ENCODE measurements around the gene ATP11A.
"Not testable (repeated sequence)": the region's sequence is repeated elsewhere in the genome, so short reads cannot be mapped to it uniquely, and the experiment has no call there.

Gene ATP11A

DNA sequence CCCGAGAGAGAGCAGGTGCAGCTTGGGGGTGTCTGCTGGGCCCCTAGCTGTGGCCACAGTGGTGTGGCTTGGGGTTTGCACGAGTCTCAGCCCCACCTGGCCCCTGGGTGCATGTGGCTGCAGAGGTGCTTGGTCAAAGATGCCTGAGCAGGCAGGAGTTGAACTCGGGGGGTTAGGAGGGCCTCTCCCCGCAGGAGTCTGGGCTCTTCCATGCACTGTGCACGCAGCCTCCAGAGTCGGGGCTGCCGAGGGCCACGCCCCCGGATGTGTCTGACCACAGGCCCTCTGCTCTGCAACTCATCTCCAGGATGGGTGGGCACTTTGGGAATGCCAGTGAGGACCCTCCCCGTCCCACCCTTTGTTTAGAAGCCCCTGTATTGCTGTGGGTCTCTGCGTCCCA lies 187.7 kb downstream of the ATP11A start:
- no peak for DNase-seq (ENCODE audit: low read depth)

DNA sequence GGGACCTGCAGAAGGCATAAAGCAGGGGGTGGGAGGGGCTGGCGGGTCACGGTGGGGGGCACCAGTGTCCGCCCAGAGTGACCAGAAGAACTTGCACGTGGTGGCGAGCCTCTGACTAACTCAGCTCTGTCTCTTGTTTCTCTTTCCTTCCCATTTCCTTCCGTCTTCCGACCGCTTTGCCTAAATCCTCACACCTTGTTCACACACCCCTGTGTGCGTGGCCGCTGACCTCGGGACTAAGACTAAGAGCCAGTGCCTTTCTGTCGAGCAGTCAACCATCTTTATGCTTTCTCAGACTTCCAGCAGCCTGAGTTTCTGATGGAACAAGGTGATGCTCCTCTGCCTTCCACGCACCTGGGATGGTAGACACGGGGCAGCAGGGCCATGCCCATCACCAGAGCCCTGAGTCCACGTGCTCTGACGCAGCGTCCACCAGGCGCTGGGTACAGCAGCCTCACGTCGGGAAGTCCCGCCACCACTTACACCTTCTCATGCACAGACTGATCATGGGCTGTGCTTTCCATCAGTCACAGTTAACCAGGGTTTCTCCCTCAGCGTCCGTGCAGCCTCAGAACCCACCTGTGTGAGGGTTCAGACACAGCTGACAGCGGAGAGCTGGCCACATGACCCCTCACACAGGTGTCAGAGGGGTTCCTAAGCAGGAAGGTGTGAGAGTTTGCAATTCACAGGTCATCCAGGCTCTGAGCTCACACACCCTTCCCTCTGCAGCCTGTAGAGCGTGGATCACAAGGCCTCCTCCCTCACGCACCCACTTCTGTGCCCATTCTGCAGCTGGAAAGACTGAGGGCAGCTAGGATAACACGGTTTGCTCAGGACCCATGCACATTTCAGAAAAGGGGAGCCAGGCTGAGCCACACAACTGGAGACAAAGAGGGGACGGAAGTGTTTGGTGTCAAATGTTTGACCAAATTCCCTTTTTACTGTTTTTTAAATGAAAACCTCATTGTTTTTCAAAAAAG lies 188.4 kb downstream of the ATP11A start:
- DNase-seq (ENCODE audit: low read depth): no peak
- no peak overlapping the region for H3K4me3 ChIP-seq (ENCODE audit: low read depth, low read length)

More for the DNA sequence above, 187.7 kb downstream of the ATP11A start:
- no peak overlapping the region for H3K4me3 ChIP-seq (ENCODE audit: low read depth, low read length)

DNA sequence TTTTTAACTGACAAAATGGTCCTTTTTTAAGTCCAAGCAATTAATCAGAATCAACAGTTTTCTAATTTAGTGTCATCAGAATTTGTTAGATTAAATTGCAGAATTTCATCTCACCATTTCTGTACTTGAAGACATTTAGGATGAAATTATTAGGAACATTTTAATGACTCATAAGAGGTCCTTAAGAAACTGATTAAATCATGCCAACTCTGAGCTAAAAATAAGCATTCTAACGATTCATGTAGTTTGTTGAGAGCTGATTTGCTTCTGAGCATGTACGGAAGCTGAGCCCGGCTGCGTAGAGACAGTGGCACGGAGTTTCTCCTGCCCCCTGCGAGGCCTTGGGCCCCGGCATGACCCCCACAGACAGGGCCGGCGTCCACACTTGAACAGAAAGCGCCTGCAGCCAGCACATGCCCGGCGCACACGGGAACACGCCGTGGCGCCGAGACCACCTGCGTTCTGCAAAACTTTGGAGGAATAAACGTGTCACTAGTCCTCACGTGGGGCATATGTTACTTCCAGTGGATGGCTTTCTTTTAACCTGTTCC lies 189.5 kb downstream of the ATP11A start:
- DNase-seq (ENCODE audit: low read depth): no peak
- no peak overlapping the region for H3K4me3 ChIP-seq (ENCODE audit: low read depth, low read length)

DNA sequence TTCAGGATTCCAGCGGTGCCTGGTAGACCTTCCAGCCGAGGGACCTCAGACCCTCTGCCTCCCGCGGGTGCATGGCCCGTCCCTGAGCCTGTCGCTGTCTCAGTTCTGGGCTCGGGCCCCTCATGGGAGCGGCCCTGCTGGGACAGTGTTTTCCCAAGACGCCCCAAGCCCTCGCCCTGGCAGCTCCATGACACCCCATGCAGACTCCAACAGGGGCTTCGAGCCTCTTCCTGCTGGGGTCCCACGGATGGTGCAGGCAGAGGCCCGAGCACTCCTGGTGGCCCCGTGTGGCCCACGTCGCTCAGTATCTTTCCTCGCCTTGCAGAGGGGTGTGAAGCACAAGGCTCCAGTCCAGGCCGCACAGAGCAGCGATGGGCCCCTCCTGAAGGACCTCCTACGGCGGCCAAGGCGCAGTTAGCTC lies 190.4 kb downstream of the ATP11A start:
- no peak for DNase-seq (ENCODE audit: low read depth)
- no peak overlapping the region for H3K4me3 ChIP-seq (ENCODE audit: low read depth, low read length)

DNA sequence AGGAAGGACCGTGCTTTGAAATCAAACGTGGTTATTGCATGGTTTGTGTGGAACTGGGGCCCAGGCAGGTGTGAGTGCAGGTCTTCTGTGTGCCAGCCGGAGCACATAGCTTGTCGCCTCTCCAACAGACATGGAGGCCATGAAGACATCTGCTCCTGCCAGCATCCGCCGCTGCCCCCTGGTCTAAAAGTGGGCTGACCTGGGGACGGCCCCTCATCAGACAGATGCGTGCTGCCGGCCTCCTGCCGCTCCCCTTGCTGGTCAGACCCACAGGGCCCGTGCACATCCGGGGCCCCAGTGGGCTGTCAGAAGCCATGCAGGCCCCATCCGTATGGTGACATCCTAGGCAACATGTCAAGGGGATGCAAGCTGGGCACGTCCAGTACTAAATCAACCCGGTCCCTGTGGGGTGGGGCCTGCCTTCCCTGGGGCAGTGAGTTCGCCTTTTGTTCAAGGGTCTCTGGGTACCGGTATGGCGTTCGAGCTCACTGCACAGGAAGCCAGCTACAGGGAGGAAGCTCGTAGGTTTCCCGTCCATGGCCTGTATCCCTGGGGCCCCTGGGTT lies 191.2 kb downstream of the ATP11A start:
- no peak for DNase-seq (ENCODE audit: low read depth)
- H3K4me3 ChIP-seq (ENCODE audit: low read depth, low read length): no peak overlapping the region

DNA sequence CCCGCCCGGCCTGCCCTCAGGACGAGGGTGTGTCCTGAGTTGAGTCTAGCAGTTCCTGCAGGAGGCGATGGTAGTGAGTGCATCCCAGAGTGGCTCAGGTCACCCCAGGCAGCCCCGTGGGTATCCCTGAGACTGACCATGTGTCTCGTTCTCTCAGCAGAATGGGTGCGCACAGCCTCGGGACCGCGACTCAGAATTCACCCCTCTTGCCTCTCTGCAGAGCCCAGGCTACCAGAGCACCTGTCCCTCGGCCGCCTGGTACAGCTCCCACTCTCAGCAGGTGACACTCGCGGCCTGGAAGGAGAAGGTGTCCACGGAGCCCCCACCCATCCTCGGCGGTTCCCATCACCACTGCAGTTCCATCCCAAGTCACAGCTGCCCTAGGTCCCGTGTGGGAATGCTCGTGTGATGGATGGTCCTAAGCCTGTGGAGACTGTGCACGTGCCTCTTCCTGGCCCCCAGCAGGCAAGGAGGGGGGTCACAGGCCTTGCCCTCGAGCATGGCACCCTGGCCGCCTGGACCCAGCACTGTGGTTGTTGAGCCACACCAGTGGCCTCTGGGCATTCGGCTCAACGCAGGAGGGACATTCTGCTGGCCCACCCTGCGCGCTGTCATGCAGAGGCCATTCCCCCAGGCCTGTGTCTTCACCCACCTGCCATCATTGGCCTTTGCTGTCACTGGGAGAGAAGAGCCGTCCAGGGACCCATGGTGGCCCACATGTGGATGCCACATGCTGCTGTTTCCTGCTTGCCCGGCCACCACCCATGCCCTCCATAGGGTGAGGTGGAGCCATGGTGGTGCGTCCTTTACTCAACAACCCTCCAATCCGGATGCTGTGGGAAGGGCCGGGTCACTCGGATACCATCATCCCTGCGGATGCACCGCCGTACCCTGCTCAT lies 192.1 kb downstream of the ATP11A start:
- DNase-seq (ENCODE audit: low read depth): no peak
- H3K4me3 ChIP-seq (ENCODE audit: low read depth, low read length): no peak overlapping the region

DNA sequence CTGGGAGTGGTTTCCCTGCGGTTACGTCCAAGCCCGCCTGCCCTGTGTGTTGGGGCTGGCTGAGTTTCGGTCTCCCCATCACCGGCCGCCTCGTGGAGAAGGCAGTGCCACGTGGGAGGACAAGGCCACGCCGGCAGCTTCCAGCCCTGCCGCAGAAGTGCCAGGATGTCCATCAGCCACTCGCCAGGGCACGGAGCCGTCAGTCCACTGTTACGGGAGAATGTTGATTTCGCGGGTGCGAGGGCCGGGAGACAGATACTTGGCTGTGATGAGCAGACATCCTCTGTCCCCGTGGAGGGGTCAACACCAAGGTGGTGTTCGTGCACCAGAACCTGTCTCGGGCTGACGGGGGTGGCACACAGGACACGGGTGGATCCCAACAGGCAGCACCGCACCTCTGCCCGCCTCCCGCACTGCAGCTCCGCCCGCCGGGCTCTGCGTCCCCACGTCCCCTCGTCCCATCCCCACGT lies 192.8 kb downstream of the ATP11A start:
- H3K4me3 ChIP-seq (ENCODE audit: low read depth, low read length): no peak overlapping the region
- no peak for DNase-seq (ENCODE audit: low read depth)

DNA sequence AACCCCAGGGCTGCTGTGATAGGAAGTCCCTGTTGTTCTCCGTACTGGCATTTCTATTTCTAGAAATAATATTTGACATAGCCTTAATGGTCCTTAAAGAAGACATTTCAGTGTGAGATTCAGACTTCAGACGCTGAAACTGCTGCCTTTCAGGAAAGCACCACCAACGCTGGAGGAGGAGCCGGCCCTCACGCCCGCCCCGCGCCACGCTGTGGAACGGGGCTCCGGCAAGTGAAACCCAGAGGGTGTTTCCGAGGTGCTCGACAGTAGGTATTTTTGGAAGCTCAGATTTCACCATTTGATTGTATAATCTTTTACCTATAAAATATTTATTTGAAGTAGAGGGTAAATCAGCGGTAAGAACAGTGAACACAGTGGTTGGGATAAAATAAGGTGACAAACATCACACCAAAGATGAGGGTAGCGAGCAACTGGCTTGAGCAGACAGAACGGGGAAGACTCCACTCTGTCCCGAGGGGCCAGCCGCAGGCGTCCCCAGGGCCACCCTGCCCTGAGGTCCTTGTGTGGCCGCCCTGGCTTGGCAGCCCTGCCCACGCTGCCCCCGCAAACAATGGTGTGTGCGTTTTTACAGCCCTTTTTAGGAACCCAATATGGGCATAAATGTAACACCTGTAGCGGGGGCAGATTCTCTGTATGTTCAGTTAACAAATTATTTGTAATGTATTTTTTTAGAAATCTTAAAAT lies 193.6 kb downstream of the ATP11A start:
- no peak for DNase-seq (ENCODE audit: low read depth)
- H3K4me3 ChIP-seq (ENCODE audit: low read depth, low read length): no peak overlapping the region

DNA sequence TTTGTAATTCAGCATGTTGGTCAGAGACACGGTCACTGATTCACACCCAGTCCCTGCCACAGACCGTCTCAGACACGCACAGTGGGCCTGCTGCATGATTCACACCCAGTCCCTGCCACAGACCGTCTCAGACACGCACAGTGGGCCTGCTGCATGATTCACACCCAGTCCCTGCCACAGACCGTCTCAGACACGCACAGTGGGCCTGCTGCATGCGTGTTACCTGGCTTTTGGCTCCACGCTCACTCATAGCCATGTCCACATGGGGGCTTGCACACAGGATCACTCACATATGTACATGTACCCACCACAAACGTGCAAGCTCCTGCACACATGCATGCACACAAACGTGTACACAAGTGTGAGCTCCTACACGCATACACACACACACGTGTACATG lies 194.9 kb downstream of the ATP11A start:
- not testable (repeated sequence) for DNase-seq (ENCODE audit: low read depth); H3K4me3 ChIP-seq (ENCODE audit: low read depth, low read length)

DNA sequence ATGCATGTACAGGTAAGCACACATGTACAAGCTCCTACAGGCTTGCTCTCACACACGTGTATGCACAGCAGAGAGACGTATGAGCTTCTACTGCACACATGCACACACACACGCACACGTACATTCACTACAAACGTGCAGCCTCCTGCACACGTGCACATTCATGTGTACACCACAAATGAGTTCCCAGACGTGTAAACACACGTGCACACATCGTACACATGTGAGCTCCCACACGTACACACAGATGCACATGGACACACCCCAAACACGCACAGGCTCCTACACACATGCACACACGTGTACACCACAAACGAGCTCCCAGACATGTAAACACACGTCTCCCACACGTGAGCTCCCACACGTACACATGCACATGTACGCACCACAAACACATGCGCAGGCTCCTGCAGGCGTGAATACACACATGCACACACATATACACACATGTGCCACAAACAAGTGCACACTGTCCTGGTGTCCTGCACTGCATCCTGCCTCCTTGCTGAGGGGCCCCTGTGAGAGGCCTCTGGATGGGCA lies 195.5 kb downstream of the ATP11A start:
- H3K4me3 ChIP-seq (ENCODE audit: low read depth, low read length): no peak overlapping the region

DNA sequence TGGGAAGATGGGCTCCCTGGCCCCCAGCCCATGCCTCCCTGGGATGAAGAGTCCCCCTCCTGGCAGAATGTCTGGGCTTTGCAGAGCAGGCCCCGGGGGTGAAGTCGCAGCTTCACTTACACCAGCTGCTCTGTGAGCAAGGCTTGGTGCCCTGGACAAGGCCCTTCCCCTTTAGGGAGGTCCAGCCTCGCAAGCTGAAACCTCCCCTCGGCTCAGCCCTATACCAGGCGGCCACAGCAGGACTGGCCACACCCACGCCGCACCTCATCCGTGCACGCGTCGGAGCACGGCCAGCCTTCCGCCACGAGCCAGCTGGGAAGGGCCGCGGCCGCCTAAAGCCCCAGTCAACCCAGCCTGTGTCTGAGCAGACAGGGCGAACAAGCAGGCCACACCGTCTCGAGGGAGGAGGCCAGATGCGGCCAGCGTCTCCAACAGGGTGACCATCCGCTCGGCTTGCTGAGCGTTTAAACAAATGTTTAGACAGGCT lies 196.0 kb downstream of the ATP11A start:
- peak overlapping the region; percentile 38 for H3K4me3 ChIP-seq (ENCODE audit: low read depth, low read length)

More for the DNA sequence above, 195.5 kb downstream of the ATP11A start:
- DNase-seq (ENCODE audit: low read depth): no peak

DNA sequence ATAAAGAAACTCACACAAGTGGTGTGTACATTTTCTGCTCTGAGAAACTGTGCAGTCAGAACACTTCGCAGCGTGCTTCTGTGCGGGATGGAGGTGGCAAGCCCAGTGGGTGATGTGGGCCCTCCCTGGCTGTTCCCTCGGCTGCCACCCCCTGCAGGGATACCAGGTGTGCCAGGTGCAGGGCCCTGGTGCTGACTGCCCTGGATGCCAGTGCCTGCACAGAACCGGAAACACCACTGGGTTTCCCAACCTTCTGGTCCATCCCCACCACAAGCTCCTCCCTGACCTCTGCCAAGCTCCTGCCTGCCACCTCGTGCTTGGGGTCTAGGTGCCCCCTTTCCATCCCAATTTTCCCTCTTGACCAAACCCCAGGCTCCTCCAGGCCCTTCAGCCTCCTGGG lies 197.3 kb downstream of the ATP11A start:
- H3K4me3 ChIP-seq (ENCODE audit: low read depth, low read length): no peak overlapping the region
- no peak for DNase-seq (ENCODE audit: low read depth)

More for the DNA sequence above, 196.0 kb downstream of the ATP11A start:
- DNase-seq (ENCODE audit: low read depth): peak; percentile 67

DNA sequence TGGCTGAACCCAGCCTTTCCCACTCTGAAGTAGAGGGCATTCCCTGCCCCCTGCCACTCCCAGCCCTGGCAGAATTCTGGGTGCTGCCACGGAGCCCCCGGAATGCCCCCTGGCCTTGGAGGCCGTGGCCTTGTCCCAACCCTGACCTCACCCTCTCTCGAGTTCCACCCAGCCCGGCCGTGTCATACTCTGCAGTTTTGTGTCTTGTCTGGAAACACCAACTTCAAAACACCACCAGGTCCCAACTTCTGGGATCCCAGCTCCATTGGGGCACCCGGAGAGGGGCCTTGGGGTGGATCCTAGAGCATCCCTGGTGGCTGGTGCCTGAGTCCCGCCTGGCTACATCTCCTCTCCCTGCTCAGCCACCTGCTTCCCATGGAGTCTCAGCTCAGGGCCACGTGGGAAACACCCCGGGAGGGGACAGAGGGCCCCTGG lies 197.7 kb downstream of the ATP11A start:
- H3K4me3 ChIP-seq (ENCODE audit: low read depth, low read length): no peak overlapping the region
- no peak for DNase-seq (ENCODE audit: low read depth)

DNA sequence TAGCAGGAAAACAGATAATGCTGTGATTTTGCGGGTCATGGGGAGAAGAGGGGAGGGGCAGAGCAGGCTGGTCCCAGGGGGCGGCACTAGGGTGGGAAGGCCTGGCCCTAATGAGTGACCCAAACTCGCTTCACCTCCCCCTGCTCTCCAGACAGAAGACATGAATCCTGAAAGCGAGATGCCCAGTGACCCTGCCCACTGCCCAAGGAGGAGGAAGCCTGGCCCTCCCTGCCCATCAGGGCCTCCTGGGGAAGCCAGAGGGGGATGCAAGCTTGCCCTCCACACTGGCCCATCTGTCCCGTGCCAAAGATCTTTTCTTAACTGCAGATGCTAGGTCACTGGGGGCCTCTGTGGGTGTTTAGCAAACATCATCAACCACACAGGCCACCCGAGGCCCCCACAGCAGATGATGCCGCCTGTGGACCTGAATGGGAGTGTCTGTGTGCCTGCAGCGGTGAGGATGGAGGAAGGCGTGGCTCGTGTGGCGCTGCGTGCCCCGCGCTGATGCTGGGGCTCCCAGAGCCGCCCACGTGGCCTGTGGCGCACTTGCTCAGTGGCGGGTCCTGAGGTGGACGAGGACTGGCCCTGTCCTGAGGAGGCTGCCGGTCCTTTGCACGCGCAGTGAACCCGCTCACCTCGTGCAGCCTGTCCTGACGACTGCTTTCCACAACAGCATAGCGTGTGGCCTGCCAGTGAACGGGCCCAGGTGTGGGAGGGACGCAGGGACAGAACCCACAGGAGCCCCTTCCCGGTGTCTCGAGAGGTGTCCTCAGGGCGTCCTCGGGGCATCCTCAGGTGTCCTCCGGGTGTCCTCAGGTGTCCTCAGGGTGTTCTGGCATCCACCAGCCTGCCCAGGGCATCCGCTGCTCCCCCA lies 198.6 kb downstream of the ATP11A start:
- no peak for DNase-seq (ENCODE audit: low read depth)
- H3K4me3 ChIP-seq (ENCODE audit: low read depth, low read length): no peak overlapping the region

DNA sequence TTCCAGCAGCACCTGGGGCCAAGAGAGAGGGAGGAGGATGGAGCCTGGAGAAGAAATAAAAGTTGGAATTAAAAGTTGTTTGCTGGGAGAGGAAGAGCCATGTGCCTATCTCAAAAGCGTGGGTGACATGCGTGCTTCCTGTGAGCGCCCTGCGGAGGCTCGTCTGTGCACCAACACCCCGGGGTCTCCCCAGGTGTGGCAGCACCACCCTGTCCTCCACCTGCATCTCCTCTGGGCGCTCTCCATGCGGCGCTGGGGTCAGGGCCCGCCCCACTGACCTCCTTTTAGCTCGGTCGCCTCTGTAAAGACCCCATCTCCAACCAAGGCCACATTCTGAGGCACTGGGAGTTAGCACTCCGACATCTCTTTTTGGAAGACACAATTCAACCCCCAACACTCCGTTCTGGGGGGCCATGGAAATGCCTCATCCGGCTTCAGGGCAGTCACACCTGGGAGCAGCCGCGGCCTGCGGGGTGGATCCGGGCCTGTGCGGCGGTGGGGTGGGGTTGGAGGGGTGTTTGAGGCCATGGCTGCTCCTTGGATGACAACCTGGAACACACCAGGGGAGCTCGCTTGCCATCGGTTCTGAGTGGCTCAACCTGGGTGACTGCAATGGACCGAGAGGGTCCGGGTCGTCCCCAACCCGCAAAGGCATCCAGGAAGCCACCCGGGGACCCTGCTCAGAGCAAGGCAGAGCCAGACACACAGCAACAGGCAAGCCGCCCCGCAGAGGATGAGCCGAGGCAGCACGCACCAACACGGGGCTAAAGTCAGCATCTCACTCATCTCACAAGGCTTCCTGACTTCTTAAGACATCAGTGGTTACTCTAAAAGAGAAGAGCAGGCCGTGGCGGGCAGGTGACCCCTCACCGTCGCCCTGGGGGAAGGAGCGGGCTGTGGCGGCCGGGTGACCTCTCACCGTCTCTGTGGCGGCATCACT lies 199.8 kb downstream of the ATP11A start:
- no peak for DNase-seq (ENCODE audit: low read depth)
- H3K4me3 ChIP-seq (ENCODE audit: low read depth, low read length): no peak overlapping the region

DNA sequence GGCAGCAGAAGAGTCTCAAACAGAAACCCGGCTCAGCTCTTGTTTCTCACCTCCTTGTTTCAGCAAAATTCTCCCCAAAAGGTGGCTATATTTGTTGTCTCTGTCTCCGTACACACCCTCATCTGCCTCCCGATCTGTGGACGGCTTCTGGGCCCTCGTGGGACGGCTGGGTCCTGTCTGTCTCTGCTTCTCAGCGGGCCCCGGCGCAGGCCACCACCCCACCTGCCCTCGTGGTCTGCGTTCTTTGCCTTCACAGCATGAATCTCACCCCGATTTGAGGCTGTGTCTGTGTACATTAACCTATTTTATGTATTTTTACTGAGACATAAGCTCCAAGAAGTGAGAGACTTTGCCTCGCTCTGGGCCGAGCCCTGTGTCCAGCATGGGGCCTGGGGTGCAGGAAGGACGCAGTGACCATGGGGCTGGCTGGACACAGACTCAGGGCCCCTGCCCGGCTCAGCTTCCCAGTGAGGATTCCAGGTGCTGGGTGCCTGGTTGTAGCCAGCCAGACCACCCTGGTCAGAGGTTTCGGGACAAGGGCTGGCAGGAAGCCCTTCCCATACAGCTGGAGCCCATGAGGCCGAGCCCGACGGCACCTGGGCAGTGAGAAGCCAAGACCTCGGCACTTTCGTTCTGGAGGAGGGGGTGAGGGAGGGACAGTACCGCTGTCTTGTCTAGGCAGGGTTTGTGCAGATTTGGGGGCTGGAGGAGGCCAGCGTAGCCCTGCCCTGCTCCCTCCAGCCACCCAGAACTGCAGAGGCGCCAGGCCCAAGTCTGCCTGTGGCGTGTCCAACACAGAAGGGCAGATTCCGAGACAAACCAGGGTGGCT lies 200.7 kb downstream of the ATP11A start:
- H3K4me3 ChIP-seq (ENCODE audit: low read depth, low read length): no peak overlapping the region
- no peak for DNase-seq (ENCODE audit: low read depth)
